NCI-H524 treated with DMSO at 0.1 percent for 48 hours (cell line): ENCODE data around the gene HOXA7.

Experiments
- DNase-seq: peaks from one replicate; lab custom pipeline; 2025; lab: John Stamatoyannopoulos, UW

HOXA7 gene

GRCh38 chr7:27147199-27148030 lies 9.1 kb downstream of the HOXA7 start, which contains the start of gene HOXA6:
TSS of gene HOXA6 (minus strand) at chr7:27147774. CDS start at chr7:27147749, 25 bp downstream.
- no peak for DNase-seq

GRCh38 chr7:27146491-27147198 lies 9.8 kb downstream of the HOXA7 start:
- DNase-seq, result no peak

- DNase-seq, result no peak
Observed at GRCh38 chr7:27145914-27146412, 10.5 kb downstream of the HOXA7 start.

- DNase-seq, result no peak
Observed at GRCh38 chr7:27145165-27145913, 11.1 kb downstream of the HOXA7 start.

GRCh38 chr7:27144781-27145164 lies 11.7 kb downstream of the HOXA7 start:
- no peak for DNase-seq

- no peak for DNase-seq
Observed at GRCh38 chr7:27143950-27144780, 12.3 kb downstream of the HOXA7 start.

- DNase-seq, result peak; percentile 74
Observed at GRCh38 chr7:27143023-27143949, 13.2 kb downstream of the HOXA7 start, which contains the start of gene HOXA5. TSS of gene HOXA5 (minus strand) at chr7:27143681. CDS start at chr7:27143607, 74 bp downstream.

GRCh38 chr7:27142580-27143022 lies 13.9 kb downstream of the HOXA7 start:
- no peak for DNase-seq

GRCh38 chr7:27141923-27142579 lies 14.4 kb downstream of the HOXA7 start:
- DNase-seq, result no peak

GRCh38 chr7:27141137-27141922 lies 15.1 kb downstream of the HOXA7 start:
- no peak for DNase-seq

GRCh38 chr7:27140126-27140857 lies 16.2 kb downstream of the HOXA7 start:
- DNase-seq, result no peak

GRCh38 chr7:27139334-27140125 lies 16.9 kb downstream of the HOXA7 start:
- no peak for DNase-seq

GRCh38 chr7:27138985-27139333 lies 17.5 kb downstream of the HOXA7 start:
- DNase-seq, result no peak

- DNase-seq, result no peak
Observed at GRCh38 chr7:27138472-27138871, 18.0 kb downstream of the HOXA7 start.

GRCh38 chr7:27137640-27138315 lies 18.7 kb downstream of the HOXA7 start:
- no peak for DNase-seq

- DNase-seq, result no peak
Observed at GRCh38 chr7:27134392-27134791, 22.1 kb downstream of the HOXA7 start.
